IMR-90 (cell line): Measurements from ENCODE around the gene RNASE7. TPM values are rescaled to one million over a fixed set of nuclear protein-coding genes. Genes with fewer than 3 reads are reported as not detected.

Experiments used
- ATAC-seq: fragments of 200-7000 bp; cut with Tn5 transposase; 2 replicates; pipeline ENCODE4 v1.9.1; 2020; ENCODE audit warnings: low read depth, mild to moderate bottlenecking, moderate library complexity
- BruUV-seq: library from RNA; stranded (reverse); fragments of 400-500 nt; replicated peaks from 2 replicates; lab custom pipeline; 2021; lab: Mats Ljungman, UMichigan
- CTCF ChIA-PET: fragments of 300-600 bp; formaldehyde crosslinking; extraction: SDS; loops from one replicate; lab custom pipeline; 2021; ENCODE audit warnings: antibody characterized with exemption; lab: Yijun Ruan, JAX
- POLR2A ChIA-PET: fragments of 300-600 bp; sonication (Branson Sonifier 250); formaldehyde crosslinking; loops from one replicate; lab custom pipeline; 2022; ENCODE audit warnings: antibody characterized with exemption; ENCODE audit not compliant: unreplicated experiment; lab: Charles Lee
- DNase-seq: peaks from one replicate; pipeline ENCODE4 v3.0.0; 2013
- H2AFZ ChIP-seq: replicated peaks from 2 replicates; pipeline ENCODE3; 2013; ENCODE audit warnings: low read length, mild to moderate bottlenecking; ENCODE audit not compliant: poor library complexity
- H2AK5ac ChIP-seq: 2 replicates; pipeline ENCODE4 v1.6.1; 2013; ENCODE audit warnings: low read depth, low read length, inconsistent platforms
- H2AK9ac ChIP-seq: replicated peaks from 2 replicates; pipeline ENCODE3; 2013; ENCODE audit warnings: mild to moderate bottlenecking, low read depth, low read length, moderate library complexity; ENCODE audit not compliant: poor library complexity
- H2BK120ac ChIP-seq: 2 replicates; pipeline ENCODE4 v1.6.1; 2013; ENCODE audit warnings: low read depth, low read length, inconsistent platforms
- H2BK15ac ChIP-seq: 3 replicates; pipeline ENCODE4 v1.6.1; 2013; ENCODE audit warnings: low read depth, low read length, inconsistent platforms
- H2BK20ac ChIP-seq: 2 replicates; pipeline ENCODE4 v1.6.1; 2013; ENCODE audit warnings: low read depth, mild to moderate bottlenecking, inconsistent platforms, low read length, moderate library complexity
- H2BK5ac ChIP-seq: 2 replicates; pipeline ENCODE4 v1.6.1; 2013; ENCODE audit warnings: mild to moderate bottlenecking, low read depth, low read length, inconsistent platforms; ENCODE audit not compliant: poor library complexity, severe bottlenecking
- H3K14ac ChIP-seq: replicated peaks from 2 replicates; pipeline ENCODE4 v1.6.1; 2013; ENCODE audit warnings: low read depth, low read length, inconsistent platforms
- H3K18ac ChIP-seq: 2 replicates; pipeline ENCODE4 v1.6.1; 2013; ENCODE audit warnings: low read depth, low read length, control low read depth
- H3K23ac ChIP-seq: 2 replicates; pipeline ENCODE4 v1.6.1; 2013; ENCODE audit warnings: low read depth, low read length, inconsistent platforms
- H3K27ac ChIP-seq: 2 replicates; pipeline ENCODE4 v1.5.1; 2013; ENCODE audit warnings: mild to moderate bottlenecking, control low read depth, low read length; ENCODE audit not compliant: insufficient read depth
- H3K27me3 ChIP-seq: 2 replicates; pipeline ENCODE4 v1.6.1; 2013; ENCODE audit warnings: low read length; ENCODE audit not compliant: control insufficient read depth, insufficient read depth
- H3K36me3 ChIP-seq: 2 replicates; pipeline ENCODE4 v1.6.1; 2013; ENCODE audit warnings: low read length, mixed read lengths; ENCODE audit not compliant: control insufficient read depth, insufficient read depth
- H3K4ac ChIP-seq: 2 replicates; pipeline ENCODE4 v1.6.1; 2013; ENCODE audit warnings: low read depth, low read length, inconsistent platforms
- H3K4me1 ChIP-seq: 2 replicates; pipeline ENCODE4 v1.6.1; 2013; ENCODE audit warnings: low read length, mixed read lengths; ENCODE audit not compliant: control insufficient read depth, insufficient read depth
- H3K4me2 ChIP-seq: 2 replicates; pipeline ENCODE4 v1.6.1; 2013; ENCODE audit warnings: low read depth, mild to moderate bottlenecking, control low read depth, low read length, moderate library complexity
- H3K4me3 ChIP-seq: 2 replicates; pipeline ENCODE4 v1.5.1; 2013; ENCODE audit warnings: low read depth, mild to moderate bottlenecking, control low read depth, low read length, moderate library complexity; ENCODE audit not compliant: insufficient read depth
- H3K56ac ChIP-seq: 2 replicates; pipeline ENCODE4 v1.6.1; 2013; ENCODE audit warnings: low read length, inconsistent platforms; ENCODE audit not compliant: insufficient read depth; ENCODE audit errors: extremely low read depth
- H3K79me1 ChIP-seq, 2 experiments: 2 replicates each; pipeline ENCODE4 v1.6.1; 2013; ENCODE audit warnings: low read length in 2 of 2, inconsistent platforms in 1 of 2, low read depth in 1 of 2
- H3K9ac ChIP-seq: 2 replicates; pipeline ENCODE4 v1.6.1; 2013; ENCODE audit warnings: low read depth, low read length, control low read depth
- H3K9me1 ChIP-seq: 2 replicates; pipeline ENCODE4 v1.6.1; 2013; ENCODE audit warnings: low read length, inconsistent platforms; ENCODE audit not compliant: insufficient read depth
- H3K9me3 ChIP-seq: 2 replicates; pipeline ENCODE4 v1.6.1; 2013; ENCODE audit warnings: low read length; ENCODE audit not compliant: control insufficient read depth, insufficient read depth
- H4K20me1 ChIP-seq: 2 replicates; pipeline ENCODE4 v1.6.1; 2013; ENCODE audit warnings: low read length, inconsistent platforms; ENCODE audit not compliant: insufficient read depth
- H4K5ac ChIP-seq: 2 replicates; pipeline ENCODE4 v1.6.1; 2013; ENCODE audit warnings: mild to moderate bottlenecking, low read depth, low read length, control low read depth
- H4K8ac ChIP-seq, 2 experiments: 2 replicates each; pipeline ENCODE4 v1.6.1; 2013; ENCODE audit warnings: low read depth in 2 of 2, low read length in 2 of 2, control low read depth in 1 of 2, inconsistent platforms in 1 of 2
- H4K91ac ChIP-seq: 2 replicates; pipeline ENCODE4 v1.6.1; 2013; ENCODE audit warnings: low read depth, low read length, inconsistent platforms; ENCODE audit not compliant: insufficient read depth
- CEBPB ChIP-seq: IDR thresholded peaks from 2 replicates; pipeline ENCODE4 v1.6.1; 2012; ENCODE audit warnings: low read depth, low read length, improper control_type of control experiment
- CHD1 ChIP-seq: IDR thresholded peaks from 2 replicates; pipeline ENCODE4 v1.6.1; 2012; ENCODE audit warnings: low read depth, low read length, improper control_type of control experiment
- CTCF ChIP-seq: conservative IDR thresholded peaks from 2 replicates; pipeline ENCODE4 v1.5.1; 2012; ENCODE audit warnings: mild to moderate bottlenecking, low read depth, low read length, improper control_type of control experiment
- FOS ChIP-seq: fragments of 150-350 bp; IDR thresholded peaks from 2 replicates; pipeline ENCODE4 v1.6.1; 2016; ENCODE audit warnings: low read depth, low read length
- MAFK ChIP-seq: IDR thresholded peaks from 2 replicates; pipeline ENCODE4 v1.6.1; 2012; ENCODE audit warnings: low read depth, low read length, improper control_type of control experiment
- MXI1 ChIP-seq: IDR thresholded peaks from 2 replicates; pipeline ENCODE4 v1.6.1; 2012; ENCODE audit warnings: low read depth, mild to moderate bottlenecking, low read length, moderate library complexity, borderline replicate concordance
- NFE2L2 ChIP-seq: fragments of 150-350 bp; IDR thresholded peaks from 2 replicates; pipeline ENCODE4 v1.6.1; 2016; ENCODE audit warnings: low read depth, mild to moderate bottlenecking, low read length
- POLR2A ChIP-seq: IDR thresholded peaks from 2 replicates; pipeline ENCODE4 v1.6.1; 2012; ENCODE audit warnings: mild to moderate bottlenecking, low read depth, low read length
- RCOR1 ChIP-seq: IDR thresholded peaks from 2 replicates; pipeline ENCODE4 v1.6.1; 2012; ENCODE audit warnings: mild to moderate bottlenecking, low read length, improper control_type of control experiment; ENCODE audit not compliant: insufficient replicate concordance
- RFX5 ChIP-seq: IDR thresholded peaks from 2 replicates; pipeline ENCODE4 v1.8.0; 2012; ENCODE audit warnings: low read depth, mild to moderate bottlenecking, low read length, moderate library complexity
- SMC3 ChIP-seq: fragments of 150-350 bp; IDR thresholded peaks from 2 replicates; pipeline ENCODE4 v1.6.1; 2016; ENCODE audit warnings: low read depth, mild to moderate bottlenecking, antibody characterized with exemption, low read length, moderate library complexity
- USF2 ChIP-seq: fragments of 150-350 bp; IDR thresholded peaks from 2 replicates; pipeline ENCODE4 v1.6.1; 2017; ENCODE audit warnings: mild to moderate bottlenecking, antibody characterized with exemption, low read length, low read depth
- WGBS, 2 experiments: methylation state at CpG; one replicate each; pipeline versions ENCODE4 v1.1.5 to v1.1.7; 2013; ENCODE audit warnings: missing lambda C conversion rate in 2 of 2; ENCODE audit not compliant: insufficient read length in 1 of 2; ENCODE audit errors: extremely low coverage in 2 of 2; 5-methylcytosine and 5-hydroxymethylcytosine counted together
- dilution Hi-C: fragments of 300-500 bp; cut with HindIII; formaldehyde crosslinking; loops from one replicate; pipeline ENCODE4 v1.14.3; 2018; ENCODE audit warnings: low sequenced_read_pairs; ENCODE audit not compliant: unreplicated experiment
- in situ Hi-C: fragments of 300-500 bp; cut with MboI; formaldehyde crosslinking; loops from 3 replicates; pipeline ENCODE4 v1.14.3; 2019; ENCODE audit warnings: low sequenced_read_pairs, inconsistent platforms, mixed read lengths
- intact Hi-C: fragments of 100-400 bp; cut with micrococcal nuclease; formaldehyde crosslinking; loops from 2 replicates; pipeline ENCODE4 v1.10.0; 2022
- polyA plus RNA-seq, 3 experiments: library from polyadenylated mRNA; depleted of rRNA; stranded (reverse); fragments of >200 nt; gene quantifications; 2 replicates each; pipeline ENCODE4 v1.2.3, GENCODE V29; 2012; ENCODE audit warnings: low replicate concordance in 1 of 3
- total RNA-seq: library from RNA; depleted of rRNA; stranded (reverse); fragments of >200 nt; gene quantifications from 2 replicates; pipeline ENCODE4 v1.2.3, GENCODE V29; 2012

Gene RNASE7
- total and polyA plus RNA-seq, 2 of the 4 experiments (the other 2 are of a cell fraction) = not detected

GRCh38 chr14:21075719-21076437 lies 33.7 kb downstream of the RNASE7 start:
- H3K4me2 ChIP-seq = no peak overlapping the region
- DNase-seq (no peak), ATAC-seq (no peak)
- H4K20me1 ChIP-seq = peaks cover 10% of the 10 kb centered on the region
- H3K36me3 ChIP-seq = peaks cover 76% of the 10 kb centered on the region
- H3K27me3 ChIP-seq = no peaks in the 10 kb centered on the region
- no peak overlapping the region for H2AK9ac ChIP-seq
- no peak overlapping the region for H3K27ac ChIP-seq
- TF ChIP-seq RCOR1 (no peak), CHD1 (no peak), NFE2L2 (no peak), SMC3 (no peak), CTCF (no peak), POLR2A (no peak), CEBPB (no peak), USF2 (no peak), RFX5 (no peak), MAFK (no peak), FOS (no peak), MXI1 (no peak)
- H3K18ac ChIP-seq = no peak overlapping the region
- H3K4me1 ChIP-seq = peaks cover 11% of the 10 kb centered on the region
- no peak overlapping the region for H2BK20ac ChIP-seq
- H2AK5ac ChIP-seq = no peak overlapping the region
- no peak overlapping the region for H2BK5ac ChIP-seq
- no peak overlapping the region for H3K4me3 ChIP-seq
- no peak overlapping the region for H4K5ac ChIP-seq
- H4K8ac ChIP-seq = no peak overlapping the region
- H3K56ac ChIP-seq = no peak overlapping the region
- no peak overlapping the region for H3K9ac ChIP-seq
- H2BK15ac ChIP-seq = no peak overlapping the region
- H3K14ac ChIP-seq = no peak overlapping the region
- ChIA-PET POLR2A (no interaction called here), CTCF (interaction anchor here (1.0 kb wide), 1 partner anchor 17 kb away, joined by 3 read pairs; no protein-coding TSS in a partner anchor)
- peaks cover 29 to 48% of the 10 kb centered on the region in 2 experiments for H3K79me1 ChIP-seq
- no TSS peak for BruUV-seq
- no peak overlapping the region for H4K91ac ChIP-seq
- H2BK120ac ChIP-seq = no peak overlapping the region
- intact Hi-C loops (no loop called here), in situ Hi-C loops (loop anchor here (25.0 kb wide), 2 partner anchors 614 to 739 kb away; partner anchors contain the start of genes APEX1, CCNB1IP1, OSGEP and PARP2), dilution Hi-C loops (no loop called here)
- no peaks in the 10 kb centered on the region for H3K9me3 ChIP-seq
- WGBS, 2 experiments = 87% methylated on average over 8 of the region's 9 CpGs; no CpG with 5 or more reads in 1 of the 2 experiments
- no peak overlapping the region for H2AFZ ChIP-seq
- H3K9me1 ChIP-seq = peaks cover 10% of the 10 kb centered on the region
- H3K23ac ChIP-seq = no peak overlapping the region
- H3K4ac ChIP-seq = no peak overlapping the region
